ENCODE results near the gene KIF21B. TPM values are rescaled to one million over a fixed set of nuclear protein-coding genes. Genes with fewer than 3 reads are reported as not detected.

The KIF21B gene
- total RNA-seq, 2 donors from 2014 or later = 0.48 to 1.5 TPM

DNA sequence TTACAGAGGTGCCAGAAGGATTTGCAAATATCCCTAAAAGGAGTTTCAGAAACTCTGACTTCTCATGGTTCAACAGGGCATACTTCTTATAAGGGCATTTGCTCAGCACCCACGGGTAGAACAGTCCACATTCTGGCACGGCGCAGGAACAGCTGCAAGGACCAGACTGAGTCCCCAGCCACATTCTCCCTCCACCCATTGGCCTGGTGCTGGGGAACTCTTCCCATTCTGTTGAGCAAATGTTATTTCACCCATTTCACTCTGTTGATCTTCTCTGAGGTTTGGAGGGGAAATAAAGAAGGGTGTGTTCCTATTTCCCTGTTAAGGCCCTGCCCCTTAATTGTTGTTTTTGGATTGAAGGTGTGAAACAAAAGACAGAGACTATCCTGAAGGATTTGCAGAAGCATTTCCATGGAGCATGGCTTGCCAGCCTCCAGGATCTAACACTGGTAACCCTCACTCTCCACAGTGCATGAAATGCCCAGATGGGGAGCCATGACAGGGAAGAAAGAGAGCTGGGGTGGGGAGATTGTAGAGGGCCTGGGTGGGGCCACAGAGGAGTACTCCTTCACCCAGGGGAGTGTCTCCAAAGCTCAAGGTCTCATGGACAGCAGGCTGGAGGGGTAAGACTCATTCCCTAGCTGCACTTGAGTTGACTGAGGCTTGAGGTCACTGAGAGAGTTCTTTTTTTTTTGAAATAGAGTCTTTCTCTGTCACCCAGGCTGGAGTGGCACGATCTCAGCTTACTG is 93.8 kb downstream of the KIF21B start:
- Histone ChIP-seq H3K9me3 (no peaks in the 10 kb centered on the region), H3K36me3 (no peaks in the 10 kb centered on the region)
- DNase-seq (ENCODE audit: low spot score) = no peak

DNA sequence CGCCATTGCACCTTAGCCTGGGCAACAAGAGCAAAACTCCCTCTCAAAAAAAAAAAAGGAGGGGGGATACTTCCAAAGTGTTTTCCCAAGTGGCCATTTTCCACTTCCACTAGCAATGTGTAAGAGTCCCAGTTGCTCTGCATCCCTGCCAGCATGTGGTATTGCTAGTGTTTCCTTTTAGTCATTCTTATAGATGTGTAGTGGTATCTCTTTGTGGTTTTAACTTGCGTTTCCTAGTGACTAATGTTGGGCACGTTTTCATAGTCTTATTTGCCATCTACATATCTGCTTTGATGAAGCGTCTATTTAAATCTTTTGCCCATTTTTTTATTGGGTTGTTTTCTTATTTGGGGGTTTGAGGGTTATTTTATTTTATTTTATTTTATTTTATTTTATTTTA is 97.7 kb downstream of the KIF21B start:
- DNase-seq (ENCODE audit: low spot score) = no peak
- H3K4me3 ChIP-seq = no peak overlapping the region
- H3K4me1 ChIP-seq = no peaks in the 10 kb centered on the region
- no peak overlapping the region for H3K27ac ChIP-seq
- TF ChIP-seq, protein P1, sequence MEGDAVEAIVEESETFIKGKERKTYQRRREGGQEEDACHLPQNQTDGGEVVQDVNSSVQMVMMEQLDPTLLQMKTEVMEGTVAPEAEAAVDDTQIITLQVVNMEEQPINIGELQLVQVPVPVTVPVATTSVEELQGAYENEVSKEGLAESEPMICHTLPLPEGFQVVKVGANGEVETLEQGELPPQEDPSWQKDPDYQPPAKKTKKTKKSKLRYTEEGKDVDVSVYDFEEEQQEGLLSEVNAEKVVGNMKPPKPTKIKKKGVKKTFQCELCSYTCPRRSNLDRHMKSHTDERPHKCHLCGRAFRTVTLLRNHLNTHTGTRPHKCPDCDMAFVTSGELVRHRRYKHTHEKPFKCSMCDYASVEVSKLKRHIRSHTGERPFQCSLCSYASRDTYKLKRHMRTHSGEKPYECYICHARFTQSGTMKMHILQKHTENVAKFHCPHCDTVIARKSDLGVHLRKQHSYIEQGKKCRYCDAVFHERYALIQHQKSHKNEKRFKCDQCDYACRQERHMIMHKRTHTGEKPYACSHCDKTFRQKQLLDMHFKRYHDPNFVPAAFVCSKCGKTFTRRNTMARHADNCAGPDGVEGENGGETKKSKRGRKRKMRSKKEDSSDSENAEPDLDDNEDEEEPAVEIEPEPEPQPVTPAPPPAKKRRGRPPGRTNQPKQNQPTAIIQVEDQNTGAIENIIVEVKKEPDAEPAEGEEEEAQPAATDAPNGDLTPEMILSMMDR (IDR thresholded peaks at IDR 0.05) = no peak
- H3K36me3 ChIP-seq = no peaks in the 10 kb centered on the region
- no peaks in the 10 kb centered on the region for H3K27me3 ChIP-seq
- H3K9me3 ChIP-seq = no peaks in the 10 kb centered on the region

More for the DNA sequence above, 93.8 kb downstream of the KIF21B start:
- no peak overlapping the region for H3K27ac ChIP-seq
- TF ChIP-seq, protein P1 (IDR thresholded peaks at IDR 0.05) = no peak
- no peaks in the 10 kb centered on the region for H3K27me3 ChIP-seq
- H3K4me3 ChIP-seq = no peak overlapping the region
- H3K4me1 ChIP-seq = no peaks in the 10 kb centered on the region

DNA sequence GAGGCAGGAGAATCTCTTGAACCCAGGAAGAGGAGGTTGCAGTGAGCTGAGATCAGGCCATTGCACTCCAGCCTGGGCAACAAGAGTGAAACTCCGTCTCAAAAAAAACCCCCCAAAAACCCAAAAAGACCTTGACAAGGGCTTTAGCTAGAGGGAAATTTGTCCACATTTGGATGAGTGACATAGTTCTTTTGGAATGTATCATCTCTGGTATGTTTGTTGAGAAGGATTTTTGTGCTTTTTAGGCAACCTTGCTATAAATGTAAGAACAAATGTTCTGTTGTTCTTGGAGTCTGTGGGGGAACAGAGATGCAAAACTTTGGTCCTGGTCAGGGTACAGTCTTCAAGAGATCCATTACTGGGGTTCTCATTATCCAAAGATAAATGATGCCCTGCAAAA is 99.9 kb downstream of the KIF21B start:
- DNase-seq (ENCODE audit: low spot score) = no peak
- Histone ChIP-seq H3K27me3 (no peaks in the 10 kb centered on the region), H3K9me3 (no peaks in the 10 kb centered on the region), H3K36me3 (no peaks in the 10 kb centered on the region), H3K4me3 (no peak overlapping the region), H3K4me1 (no peaks in the 10 kb centered on the region), H3K27ac (no peak overlapping the region)
- TF ChIP-seq, protein P1 (IDR thresholded peaks at IDR 0.05) = no peak

DNA sequence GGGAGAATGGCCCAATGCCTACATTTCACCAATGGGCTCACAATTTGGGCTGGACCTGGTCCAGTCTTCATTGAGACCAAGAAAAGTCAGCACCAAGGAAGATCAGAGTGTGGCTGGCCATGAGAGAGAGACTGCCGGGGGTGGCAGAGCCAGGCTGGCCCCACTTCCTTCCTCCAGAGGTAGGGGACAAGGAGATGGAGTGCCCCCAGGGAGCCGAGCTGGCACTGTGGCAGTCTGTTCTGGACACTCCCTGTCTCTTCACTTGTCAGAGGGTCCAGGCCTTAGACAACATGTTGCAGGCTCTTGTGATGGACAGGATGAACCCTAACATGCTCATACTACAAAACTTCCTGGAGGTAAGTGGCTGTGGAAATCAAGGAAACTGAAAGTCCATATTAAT is 101.1 kb downstream of the KIF21B start:
- TF ChIP-seq, protein P1 (IDR thresholded peaks at IDR 0.05) = no peak
- Histone ChIP-seq H3K27ac (no peak overlapping the region), H3K4me3 (no peak overlapping the region), H3K4me1 (no peaks in the 10 kb centered on the region), H3K9me3 (no peaks in the 10 kb centered on the region), H3K36me3 (no peaks in the 10 kb centered on the region), H3K27me3 (no peaks in the 10 kb centered on the region)
- no peak for DNase-seq (ENCODE audit: low spot score)

DNA sequence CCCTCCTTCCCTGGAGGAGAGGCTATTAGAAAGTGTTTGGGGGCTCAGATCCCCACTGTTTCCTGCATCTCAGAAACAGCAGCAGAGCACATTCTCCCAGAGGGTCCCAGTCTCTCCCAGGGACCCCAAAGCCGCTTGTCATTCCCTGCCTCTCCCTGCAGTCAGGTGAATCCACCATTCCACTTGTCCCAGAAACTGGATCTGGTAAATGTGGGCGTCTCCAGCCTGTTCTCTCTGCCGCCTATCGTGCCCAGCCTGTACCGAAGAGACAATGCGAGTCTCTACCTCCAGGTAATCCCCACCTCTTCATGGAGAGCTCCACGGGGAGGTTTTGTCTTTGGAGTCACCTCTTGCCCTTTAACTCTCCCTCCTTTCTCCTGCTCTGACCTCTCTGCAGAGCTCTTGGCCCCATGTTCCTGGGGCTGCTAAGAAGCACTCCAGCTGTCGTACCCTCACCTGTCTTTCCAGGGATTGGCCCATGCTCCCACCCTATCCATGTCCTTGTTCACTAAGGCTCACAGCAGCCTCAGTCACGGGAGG is 101.9 kb downstream of the KIF21B start:
- H3K27ac ChIP-seq = no peak overlapping the region
- no peaks in the 10 kb centered on the region for H3K36me3 ChIP-seq
- DNase-seq (ENCODE audit: low spot score) = no peak
- no peak overlapping the region for H3K4me3 ChIP-seq
- H3K27me3 ChIP-seq = no peaks in the 10 kb centered on the region
- TF ChIP-seq, protein P1 (IDR thresholded peaks at IDR 0.05) = no peak
- H3K9me3 ChIP-seq = no peaks in the 10 kb centered on the region
- H3K4me1 ChIP-seq = no peaks in the 10 kb centered on the region

Other genes starting within 250 kb of the KIF21B start
- not detected for gene GPR25, start 150.7 kb downstream of the KIF21B start, total RNA-seq
- gene INAVA, start 128.8 kb downstream of the KIF21B start, total RNA-seq = not detected
- not detected for gene CACNA1S, start 88.7 kb upstream of the KIF21B start, total RNA-seq
- gene ASCL5, start 103.5 kb upstream of the KIF21B start, total RNA-seq = not detected
- gene TMEM9, start 130.8 kb upstream of the KIF21B start, total RNA-seq = 10 to 100 TPM; 41.8 to 63.4 TPM
- not detected for gene IGFN1, start 167.1 kb upstream of the KIF21B start, total RNA-seq